B cell (primary cell): ENCODE results near the gene BSND. TPM values are rescaled to one million over a fixed set of nuclear protein-coding genes. Genes with fewer than 3 reads are reported as not detected.

Source experiments
- ATAC-seq: fragments of 200-7000 bp; cut with Tn5 transposase; one replicate; pipeline ENCODE4 v1.10.0; 2021; ENCODE audit warnings: low read depth, mild to moderate bottlenecking, moderate number of reproducible peaks, moderate library complexity
- CTCF ChIA-PET: fragments of 350-600 bp; sonication (Branson Sonifier 250); formaldehyde crosslinking; loops from one replicate; lab custom pipeline; 2021; ENCODE audit warnings: antibody characterized with exemption, inconsistent platforms; lab: Charles Lee
- POLR2A ChIA-PET: fragments of 350-600 bp; sonication (Branson Sonifier 250); formaldehyde crosslinking; loops from one replicate; lab custom pipeline; 2021; ENCODE audit warnings: antibody characterized with exemption; lab: Charles Lee
- DNase-seq: peaks from one replicate; pipeline ENCODE4 v3.0.0; 2013
- H2AFZ ChIP-seq: 2 replicates; pipeline ENCODE4 v1.6.1; 2012; ENCODE audit warnings: mild to moderate bottlenecking, low read depth, low read length; ENCODE audit not compliant: insufficient read depth, poor library complexity, severe bottlenecking
- H3K27ac ChIP-seq, 2 donors: 1 replicate in 1 of 2; 2 replicates in 1 of 2; pipeline ENCODE4 v1.5.1; 2012 to 2013; ENCODE audit warnings: low read length in 2 of 2, mild to moderate bottlenecking in 2 of 2, moderate library complexity in 1 of 2
- H3K27me3 ChIP-seq, 4 experiments: fragments of 200-600 bp in 1 of 4; sonication (generic) in 1 of 4; replicated peaks in 1 of 4; 1 replicate in 2 of 4; 2 replicates in 2 of 4; pipeline versions ENCODE4 v1.6.1 to v1.7.0; 2013 to 2016; ENCODE audit warnings: low read length in 3 of 4, mild to moderate bottlenecking in 2 of 4, mixed read lengths in 1 of 4, moderate library complexity in 1 of 4; ENCODE audit not compliant: insufficient read depth in 4 of 4, control insufficient read depth in 3 of 4; ENCODE audit errors: control extremely low read depth in 1 of 4
- H3K36me3 ChIP-seq, 2 experiments: replicated peaks in 1 of 2; 1 replicate in 1 of 2; 2 replicates in 1 of 2; pipeline versions ENCODE4 v1.6.1 to v1.7.1; 2013; ENCODE audit warnings: low read length in 1 of 2; ENCODE audit not compliant: insufficient read depth in 2 of 2, control insufficient read depth in 1 of 2; ENCODE audit errors: control extremely low read depth in 1 of 2, extremely low read depth in 1 of 2
- H3K4me1 ChIP-seq, 2 donors: fragments of 200-600 bp in 1 of 2; sonication (generic) in 1 of 2; 1 replicate in 1 of 2; 2 replicates in 1 of 2; pipeline versions ENCODE4 v1.5.1 to v1.6.1; 2013 to 2017; ENCODE audit warnings: low read length in 2 of 2; ENCODE audit not compliant: control insufficient read depth in 2 of 2, insufficient read depth in 2 of 2
- H3K4me2 ChIP-seq: replicated peaks from 2 replicates; pipeline ENCODE3; 2012; ENCODE audit warnings: mild to moderate bottlenecking, low read depth, low read length; ENCODE audit not compliant: poor library complexity, severe bottlenecking
- H3K4me3 ChIP-seq, 5 experiments: fragments of 200-600 bp in 1 of 5; sonication (generic) in 1 of 5; 1 replicate in 3 of 5; 2 replicates in 2 of 5; pipeline versions ENCODE4 v1.5.1 to v1.7.0; 2011 to 2016; ENCODE audit warnings: low read length in 4 of 5, mild to moderate bottlenecking in 4 of 5, low read depth in 2 of 5, control low read depth in 1 of 5, moderate library complexity in 1 of 5; ENCODE audit not compliant: insufficient read depth in 1 of 5; ENCODE audit errors: control extremely low read depth in 1 of 5, extremely low read depth in 1 of 5
- H3K79me2 ChIP-seq: fragments of 200-600 bp; sonication (generic); one replicate; pipeline ENCODE4 v1.6.0; 2016; ENCODE audit warnings: low read length; ENCODE audit not compliant: control insufficient read depth, insufficient read depth
- H3K9ac ChIP-seq: fragments of 200-600 bp; sonication (generic); 2 replicates; pipeline ENCODE4 v1.6.1; 2017; ENCODE audit warnings: mild to moderate bottlenecking, low read length, moderate library complexity
- H3K9me3 ChIP-seq, 3 donors: one replicate each; pipeline versions ENCODE4 v1.6.1 to v1.7.1; 2013; ENCODE audit warnings: low read length in 2 of 3; ENCODE audit not compliant: control insufficient read depth in 2 of 3, insufficient read depth in 1 of 3; ENCODE audit errors: control extremely low read depth in 1 of 3
- H4K20me1 ChIP-seq: 2 replicates; pipeline ENCODE4 v1.6.0; 2012; ENCODE audit warnings: mild to moderate bottlenecking, low read length; ENCODE audit not compliant: insufficient read depth, control insufficient read depth, poor library complexity, severe bottlenecking
- H3K27ac Mint-ChIP-seq: one replicate; pipeline ENCODE4 v1.8.0; 2021; ENCODE audit warnings: mixed read lengths
- H3K27me3 Mint-ChIP-seq: one replicate; pipeline ENCODE4 v1.8.0; 2021; ENCODE audit warnings: mixed read lengths
- H3K4me1 Mint-ChIP-seq: one replicate; pipeline ENCODE4 v1.8.0; 2021; ENCODE audit warnings: mixed read lengths
- H3K4me3 Mint-ChIP-seq: one replicate; pipeline ENCODE4 v1.8.0; 2021; ENCODE audit warnings: mixed read lengths
- H3K9me3 Mint-ChIP-seq: one replicate; pipeline ENCODE4 v1.8.0; 2022; ENCODE audit warnings: mixed read lengths; ENCODE audit not compliant: insufficient read depth
- CTCF ChIP-seq: fragments of 200-600 bp; IDR thresholded peaks from one replicate; pipeline ENCODE4 v1.8.0; 2022; ENCODE audit warnings: antibody characterized with exemption, mild to moderate bottlenecking
- EZH2 ChIP-seq: IDR thresholded peaks from 2 replicates; pipeline ENCODE4 v1.6.1; 2012; ENCODE audit warnings: borderline replicate concordance, low read depth, mild to moderate bottlenecking, moderate library complexity, low read length; ENCODE audit not compliant: insufficient read depth, poor library complexity, severe bottlenecking
- WGBS: methylation state at CpG from one replicate; pipeline ENCODE4 v1.1.5; 2013; ENCODE audit warnings: missing lambda C conversion rate; ENCODE audit not compliant: insufficient coverage; 5-methylcytosine and 5-hydroxymethylcytosine counted together
- intact Hi-C: fragments of 100-400 bp; cut with micrococcal nuclease; formaldehyde crosslinking; loops from one replicate; pipeline ENCODE4 v1.10.0; 2022
- polyA plus RNA-seq: library from polyadenylated mRNA; depleted of rRNA; stranded (reverse); fragments of >200 nt; gene quantifications from 2 replicates; pipeline ENCODE4 v1.2.3, GENCODE V29; 2012
- total RNA-seq, 2 donors: library from RNA; stranded (reverse); fragments of 120-200 nt in 1 of 2; gene quantifications; 1 replicate in 1 of 2; 2 replicates in 1 of 2; pipeline versions ENCODE4 v1.2.3 to v1.2.4, GENCODE V29; 2013 to 2022

Gene BSND
- total and polyA plus RNA-seq, 2 donors (not counting 1 experiment from before 2014, with no cell fraction given), result not detected

GRCh38 chr1:54994355-54994990 is 4.3 kb upstream of the BSND start:
- no peak for DNase-seq
- TF ChIP-seq CTCF (no peak), EZH2 (no peak)
- no peak overlapping the region for H3K27ac Mint-ChIP-seq

GRCh38 chr1:54995013-54995760 is 3.5 kb upstream of the BSND start:
- H3K27me3 Mint-ChIP-seq, result peaks cover 46% of the 10 kb centered on the region
- ChIA-PET POLR2A (no interaction called here), CTCF (interaction anchor here (0.8 to 1.7 kb wide), 3 partner anchors 9 to 50 kb away, joined by 3 to 17 read pairs (median 13); no protein-coding TSS in a partner anchor)
- Histone ChIP-seq H2AFZ (no peak overlapping the region), H3K9ac (no peak overlapping the region), H3K27ac (no peak overlapping the region), H3K79me2 (no peaks in the 10 kb centered on the region), H3K36me3 (no peaks in the 10 kb centered on the region), H3K4me3 (no peak overlapping the region), H3K9me3 (peaks cover 0 to 6% (median 0%) of the 10 kb centered on the region in 3 donors), H3K27me3 (peaks cover 0 to 46% (median 13%) of the 10 kb centered on the region in 4 experiments), H3K4me1 (peaks cover 10 to 11% of the 10 kb centered on the region in 2 donors), H4K20me1 (no peaks in the 10 kb centered on the region), H3K4me2 (no peak overlapping the region)
- H3K4me3 Mint-ChIP-seq, result no peak overlapping the region
- WGBS, result 79% methylated on average over 10 of the region's 12 CpGs
- TF ChIP-seq EZH2 (no peak), CTCF (no peak)
- no peak overlapping the region for H3K27ac Mint-ChIP-seq
- peaks cover 14% of the 10 kb centered on the region for H3K4me1 Mint-ChIP-seq
- no peaks in the 10 kb centered on the region for H3K9me3 Mint-ChIP-seq
- intact Hi-C loops, result no loop called here
- ATAC-seq, result no peak
- DNase-seq, result no peak

More at GRCh38 chr1:54994355-54994990, 4.3 kb upstream of the BSND start:
- Mint-ChIP-seq H3K4me3 (no peak overlapping the region), H3K4me1 (peaks cover 14% of the 10 kb centered on the region), H3K9me3 (no peaks in the 10 kb centered on the region), H3K27me3 (peaks cover 40% of the 10 kb centered on the region)
- peaks cover 10 to 11% of the 10 kb centered on the region in 2 donors for H3K4me1 ChIP-seq
- no peak overlapping the region for H2AFZ ChIP-seq
- ATAC-seq, result no peak
- H3K27me3 ChIP-seq, result peaks cover 0 to 40% (median 13%) of the 10 kb centered on the region in 4 experiments
- H3K27ac ChIP-seq, result no peak overlapping the region
- 83% methylated on average over 6 of the region's 6 CpGs for WGBS
- H3K4me3 ChIP-seq, result no peak overlapping the region
- POLR2A ChIA-PET, result no interaction called here
- H4K20me1 ChIP-seq, result no peaks in the 10 kb centered on the region
- H3K9ac ChIP-seq, result no peak overlapping the region
- H3K9me3 ChIP-seq, result peaks cover 0 to 6% (median 0%) of the 10 kb centered on the region in 3 donors
- no peaks in the 10 kb centered on the region for H3K79me2 ChIP-seq
- CTCF ChIA-PET, result no interaction called here
- H3K36me3 ChIP-seq, result no peaks in the 10 kb centered on the region
- intact Hi-C loops, result no loop called here
- H3K4me2 ChIP-seq, result no peak overlapping the region
